ENCODE results near the gene SPART. TPM values are rescaled to one million over a fixed set of nuclear protein-coding genes. Genes with fewer than 3 reads are reported as not detected.

The SPART gene
- total and polyA plus RNA-seq, 2 of the 8 experiments (the other 6 are each of a cell fraction or from before 2014, with no cell fraction given): 27.2 to 74.1 TPM

DNA sequence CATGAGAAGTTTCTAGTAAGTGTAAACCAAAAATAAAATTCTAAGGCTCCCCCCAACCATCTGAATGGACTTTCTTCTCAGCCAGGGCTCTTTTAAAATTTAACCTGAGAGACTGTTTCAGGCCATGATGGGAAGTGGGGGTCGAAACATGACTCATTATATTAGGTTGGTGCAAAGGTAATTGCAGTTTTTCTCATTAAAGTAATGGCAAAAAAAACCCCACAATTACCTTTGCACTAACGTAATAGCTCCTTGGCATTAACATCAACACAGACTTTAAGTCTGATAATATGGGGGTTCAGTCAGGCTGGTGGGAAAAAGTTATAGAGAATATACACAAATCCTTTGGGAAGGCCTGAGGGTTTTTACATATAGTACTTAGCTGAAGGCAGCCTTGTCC, 9.4 kb upstream of the SPART start:
- Histone ChIP-seq H4K5ac (ENCODE audit: insufficient read length, low read depth, low read length) (no peak overlapping the region), H2BK120ac (replicated peaks; ENCODE audit: low read depth, low read length) (no peak overlapping the region), H3K36me3 (ENCODE audit: control insufficient read depth in 2 of 4, insufficient read depth in 4 of 4, low read length in 3 of 4) (no peaks in the 10 kb centered on the region; a peak in 1 of 8 replicates), H3K18ac (ENCODE audit: extremely low read depth, low read length) (no peak overlapping the region), H3K23me2 (ENCODE audit: low read depth, low read length) (no peaks in the 10 kb centered on the region), H3K79me1 (ENCODE audit: low read depth, low read length) (no peaks in the 10 kb centered on the region), H3K4me1 (replicated peaks in 1 of 4; ENCODE audit: control insufficient read depth in 3 of 4, insufficient read depth in 4 of 4, low read length in 3 of 4) (no peaks in the 10 kb centered on the region), H2BK5ac (ENCODE audit: low read depth, low read length) (no peak overlapping the region), H3K23ac (ENCODE audit: insufficient read length) (no peak overlapping the region), H3K4me2 (ENCODE audit: insufficient read depth in 1 of 2, low read depth in 2 of 2, low read length in 2 of 2) (no peak overlapping the region), H2AK5ac (ENCODE audit: low read depth, low read length) (no peak overlapping the region), H3K9me3 (ENCODE audit: insufficient read depth in 2 of 2, low read depth in 1 of 2, low read length in 1 of 2) (no peaks in the 10 kb centered on the region), H3K4ac (replicated peaks; ENCODE audit: insufficient read length, low read depth, low read length) (no peak overlapping the region), H2BK15ac (ENCODE audit: low read length) (no peak overlapping the region), H3K4me3 (ENCODE audit: extremely low read depth in 1 of 4, insufficient read depth in 2 of 4, low read depth in 3 of 4, low read length in 4 of 4) (no peak overlapping the region), H4K91ac (replicated peaks; ENCODE audit: insufficient read length, low read length) (no peak overlapping the region), H3K27me3 (replicated peaks in 1 of 4; ENCODE audit: control insufficient read depth in 3 of 4, extremely low read depth in 1 of 4, insufficient read depth in 3 of 4, low read length in 3 of 4) (0 out of 7 replicates have a peak, but pooled peaks cover 0 to 2% (median 0%) of the 10 kb centered on the region in 4 experiments), H2AFZ (ENCODE audit: low read length) (no peak overlapping the region), H3K79me2 (ENCODE audit: control insufficient read depth in 1 of 2, insufficient read depth in 2 of 2, low read length in 2 of 2) (no peaks in the 10 kb centered on the region), H3K9ac (replicated peaks in 1 of 4; ENCODE audit: extremely low read depth in 1 of 4, low read depth in 3 of 4, low read length in 3 of 4) (no peak overlapping the region), H3K27ac (ENCODE audit: low read depth, low read length) (no peak overlapping the region), H2BK12ac (ENCODE audit: low read depth, low read length) (no peak overlapping the region), H3K56ac (replicated peaks; ENCODE audit: insufficient read length, low read depth, low read length) (no peak overlapping the region), H4K8ac (ENCODE audit: extremely low read depth, insufficient read depth, low read length) (no peak overlapping the region), H3K14ac (ENCODE audit: insufficient read length) (no peak overlapping the region), H2BK20ac (ENCODE audit: low read length) (no peak overlapping the region), H4K20me1 (replicated peaks in 1 of 2; ENCODE audit: control insufficient read depth in 1 of 2, insufficient read depth in 2 of 2, low read length in 2 of 2) (no peaks in the 10 kb centered on the region)
- DNase-seq (ENCODE audit: low read depth in 1 of 2, low spot score in 2 of 2) (no peak), FAIRE-seq (no peak)
- ChIA-PET POLR2A (ENCODE audit: partially characterized antibody) (no interaction called here), CTCF (ENCODE audit: partially characterized antibody) (interaction anchor here (1.3 to 1.7 kb wide), 2 partner anchors 9 to 64 kb away, joined by 3 to 7 read pairs; no protein-coding TSS in a partner anchor)
- 78% methylated on average over 2 of the region's 2 CpGs; no CpG with 5 or more reads in 1 of the 2 experiments for WGBS, 2 experiments (ENCODE audit: extremely low coverage in 1 of 2, insufficient coverage in 1 of 2, insufficient read length in 1 of 2, insufficient replicate concordance in 2 of 2, low coverage in 1 of 2, low lambda C conversion rate in 2 of 2, missing lambda C conversion rate in 1 of 2)
- TF ChIP-seq TBP (IDR thresholded peaks at IDR 0.05; ENCODE audit: low read depth, low read length) (no peak), RAD21 (IDR thresholded peaks at IDR 0.05 in 1 of 2, conservative IDR thresholded peaks at IDR 0.05 in 1 of 2; ENCODE audit: low read depth in 2 of 2, low read length in 2 of 2) (no peak), EGR1 (IDR thresholded peaks at IDR 0.05; ENCODE audit: borderline replicate concordance, low read depth, low read length) (no peak), SP2 (IDR thresholded peaks at IDR 0.05; ENCODE audit: low read length) (no peak), NANOG (IDR thresholded peaks at IDR 0.05; ENCODE audit: insufficient read depth, low read depth, low read length, poor library complexity, severe bottlenecking) (no peak), BCL11A (IDR thresholded peaks at IDR 0.05; ENCODE audit: low read depth in 2 of 2, low read length in 2 of 2) (no peak), CHD1 (IDR thresholded peaks at IDR 0.05; ENCODE audit: low read depth, low read length) (no peak), RFX5 (IDR thresholded peaks at IDR 0.05; ENCODE audit: borderline replicate concordance, low read depth, low read length) (no peak), CEBPB (IDR thresholded peaks at IDR 0.05; ENCODE audit: low read depth, low read length) (no peak), SUZ12 (IDR thresholded peaks at IDR 0.05; ENCODE audit: low read length) (no peak)

Data from H1 (cell line).